GM23338 (cell line): Measurements from ENCODE around the gene RALGPS1.

Experiments
- CTCF ChIP-seq, 2 experiments: fragments of 200-600 bp in 1 of 2; sonication (generic) in 1 of 2; conservative IDR thresholded peaks; 2 replicates each; pipeline versions ENCODE4 v1.5.1 to v1.6.1; 2016 to 2017; ENCODE audit warnings: antibody characterized with exemption in 2 of 2, low read depth in 2 of 2, mild to moderate bottlenecking in 2 of 2, moderate library complexity in 1 of 2
- EZH2 ChIP-seq: fragments of 200-600 bp; sonication (generic); IDR thresholded peaks from one replicate; pipeline ENCODE4 v1.8.0; 2017; ENCODE audit warnings: antibody characterized with exemption, mild to moderate bottlenecking, low read depth; ENCODE audit not compliant: unreplicated experiment
- POLR2AphosphoS5 ChIP-seq: IDR thresholded peaks from 2 replicates; pipeline ENCODE4 v1.6.1; 2016; ENCODE audit warnings: antibody characterized with exemption, low read depth
- REST ChIP-seq: IDR thresholded peaks from one replicate; pipeline ENCODE4 v1.6.1; 2018; ENCODE audit warnings: antibody characterized with exemption; ENCODE audit not compliant: unreplicated experiment
- STAT1 ChIP-seq: IDR thresholded peaks from one replicate; pipeline ENCODE4 v1.6.1; 2016; ENCODE audit warnings: antibody characterized with exemption; ENCODE audit not compliant: unreplicated experiment

- TF ChIP-seq CTCF (conservative IDR thresholded peaks at IDR 0.05; ENCODE audit: low read depth in 2 of 2) (no peak), POLR2AphosphoS5 (no peak), EZH2 (no peak), STAT1 (no peak), REST (no peak)
Measured at GRCh38 chr9:126935630-126936029, 21.0 kb downstream of the RALGPS1 start.
